Lower leg skin (tissue), 4 donors: ENCODE results near the gene SLC22A23. TPM values are rescaled to one million over a fixed set of nuclear protein-coding genes. Genes with fewer than 3 reads are reported as not detected.

Source experiments
- DNase-seq, 2 donors: peaks; one replicate each; pipeline ENCODE4 v3.0.0-alpha.2; 2019; ENCODE audit warnings: low spot score in 2 of 2
- H3K4me3 ChIP-seq: fragments of 200-600 bp; sonication (generic); 2 replicates; pipeline ENCODE4 v1.5.1; 2017; ENCODE audit warnings: mild to moderate bottlenecking, low read depth; ENCODE audit not compliant: poor library complexity, severe bottlenecking
- CTCF ChIP-seq, 3 donors: fragments of 450-650 bp; IDR thresholded peaks; one replicate each; pipeline ENCODE4 v1.5.1; 2016; ENCODE audit warnings: antibody characterized with exemption in 3 of 3, mild to moderate bottlenecking in 3 of 3, moderate library complexity in 2 of 3
- POLR2A ChIP-seq, 2 donors: fragments of 450-650 bp; IDR thresholded peaks; one replicate each; pipeline ENCODE4 v1.6.1; 2016 to 2017; ENCODE audit warnings: antibody characterized with exemption in 2 of 2, mild to moderate bottlenecking in 1 of 2, moderate library complexity in 1 of 2
- WGBS, 2 donors: methylation state at CpG; one replicate each; pipeline ENCODE4 v1.1.5; 2018; 5-methylcytosine and 5-hydroxymethylcytosine counted together
- intact Hi-C: fragments of 100-400 bp; cut with DNase I; formaldehyde crosslinking; loops from one replicate; pipeline ENCODE4 v1.15.0; 2023; ENCODE audit warnings: low total_unique reads
- total RNA-seq, 4 donors: library from RNA; depleted of rRNA; stranded (reverse); fragments of >200 nt; gene quantifications; one replicate each; pipeline ENCODE4 v1.1.0, GENCODE V29; 2016

The SLC22A23 gene
- total RNA-seq, 4 donors from 2014 or later: 29.2 to 50.7 (median 43.2) TPM

- intact Hi-C loops: loop anchor here (10.0 kb wide), 1 partner anchor 95 kb away; no protein-coding TSS in a partner anchor
- H3K4me3 ChIP-seq: no peak overlapping the region
Measured at GRCh38 chr6:3229566-3230178, 227.2 kb downstream of the SLC22A23 start.

DNA sequence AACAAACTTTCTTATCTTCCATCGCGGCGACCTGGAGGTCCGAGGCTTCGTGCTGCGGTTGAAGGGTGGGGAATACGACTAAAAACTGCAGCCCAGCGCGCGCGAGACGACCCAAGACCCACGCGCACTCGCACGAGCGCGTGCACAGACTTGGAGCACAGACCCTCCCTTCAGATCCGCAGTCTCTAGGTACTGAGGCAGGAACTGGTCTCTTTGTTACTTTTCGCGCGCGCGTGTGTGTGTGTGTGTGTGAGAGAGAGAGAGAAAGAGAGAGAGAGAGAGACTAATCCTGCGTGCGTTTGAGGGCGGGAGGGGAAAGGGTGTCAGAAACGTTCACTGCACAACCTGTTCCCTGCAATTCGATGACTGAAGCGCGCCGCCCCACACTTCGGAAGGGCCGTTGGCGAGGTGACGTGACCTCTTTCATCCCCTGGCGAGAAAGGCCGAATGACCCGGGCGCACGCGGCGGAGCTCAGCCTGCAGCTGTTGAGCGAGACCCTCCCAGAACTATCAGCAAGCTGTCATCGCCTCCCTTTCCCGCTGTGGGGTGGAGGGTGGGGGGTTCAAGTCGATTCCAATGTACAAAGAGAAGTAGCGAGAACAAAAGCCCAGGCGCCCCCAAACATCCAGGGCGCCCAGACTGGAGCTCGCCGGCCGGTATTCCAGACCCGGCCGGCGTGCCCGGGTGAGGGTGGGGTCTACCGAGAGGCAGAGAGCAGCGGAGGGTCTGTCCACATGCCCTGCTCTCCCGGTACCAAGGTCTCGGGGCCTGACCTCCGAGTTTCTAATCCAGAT, 227.9 kb downstream of the SLC22A23 start:
- DNase-seq: peak in 1 of 2 donors; percentile 87
- 6 to 8% methylated on average over 50 to 54 of the region's 62 CpGs for WGBS, 2 donors
- H3K4me3 ChIP-seq: no peak overlapping the region
- TF ChIP-seq POLR2A (IDR thresholded peaks at IDR 0.05): no peak
- TF ChIP-seq CTCF (IDR thresholded peaks at IDR 0.05): no peak
- intact Hi-C loops: no loop called here

More at GRCh38 chr6:3229566-3230178, 227.2 kb downstream of the SLC22A23 start:
- TF ChIP-seq POLR2A (IDR thresholded peaks at IDR 0.05) (no peak), CTCF (IDR thresholded peaks at IDR 0.05) (no peak)
- WGBS, 2 donors: 6 to 11% methylated on average over 21 to 23 of the region's 28 CpGs
- DNase-seq: peak in 1 of 2 donors; percentile 87

DNA sequence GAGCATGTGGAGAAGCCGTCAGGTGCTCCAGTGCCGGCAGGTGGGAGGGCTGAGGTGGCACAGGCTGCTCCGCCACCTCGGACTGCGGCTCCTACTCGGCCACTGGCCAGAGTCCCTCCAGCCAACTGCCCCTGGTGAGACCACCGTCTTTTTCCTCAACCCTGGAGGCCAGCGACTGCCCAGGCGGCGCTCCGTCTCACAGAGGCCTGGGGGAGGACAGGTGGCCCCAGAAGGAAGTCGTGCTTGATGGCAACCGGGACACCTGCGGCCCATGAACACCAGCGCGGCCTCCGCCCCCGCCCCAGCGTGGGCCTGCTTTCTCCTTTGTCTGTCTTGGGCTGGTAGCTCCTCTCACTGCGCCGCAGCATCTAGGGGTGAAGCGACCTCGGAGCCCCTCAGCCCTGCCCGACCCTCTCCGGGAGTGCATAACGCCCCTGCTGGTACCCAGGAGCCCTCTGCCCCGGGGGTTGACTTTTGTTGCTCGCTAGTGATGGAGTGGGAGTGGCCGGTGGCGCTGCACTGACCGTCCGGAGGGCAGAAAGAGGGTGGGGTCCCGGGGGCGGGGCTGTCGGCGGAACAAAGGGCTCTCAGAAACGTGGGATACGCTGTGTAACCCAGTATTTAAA, 228.7 kb downstream of the SLC22A23 start:
- WGBS, 2 donors: 3% methylated on average over 16 to 24 of the region's 38 CpGs
- TF ChIP-seq CTCF (IDR thresholded peaks at IDR 0.05) (no peak), POLR2A (IDR thresholded peaks at IDR 0.05) (no peak)
- DNase-seq: peak in 1 of 2 donors; percentile 86
- no peak overlapping the region for H3K4me3 ChIP-seq
- intact Hi-C loops: no loop called here

- WGBS, 2 donors: 0 to 2% methylated on average over 29 to 34 of the region's 66 CpGs
- TF ChIP-seq CTCF (IDR thresholded peaks at IDR 0.05) (no peak), POLR2A (IDR thresholded peaks at IDR 0.05) (no peak)
- intact Hi-C loops: no loop called here
- DNase-seq: peak in 1 of 2 donors; percentile 83
- H3K4me3 ChIP-seq: peak within 1 kb of the TSS; percentile 10
Measured at GRCh38 chr6:3227363-3228045, 229.3 kb downstream of the SLC22A23 start, which contains the start of gene TUBB2B. Gene TUBB2B, minus strand, starts transcription at chr6:3227653. Its CDS starts 110 bp downstream, at chr6:3227543.
